HepG2 (cell line): ENCODE data around the gene KRTAP10-10. TPM values are rescaled to one million over a fixed set of nuclear protein-coding genes. Genes with fewer than 3 reads are reported as not detected.

Experiments used
- KLF11 ChIP-seq: IDR thresholded peaks from 2 replicates; pipeline ENCODE4 v1.6.1; 2016; ENCODE audit warnings: missing compliant biosample characterization
- PAX8 ChIP-seq: sonication (generic); formaldehyde crosslinking; IDR thresholded peaks from 2 replicates; pipeline ENCODE4 v1.8.0; 2022; ENCODE audit warnings: mild to moderate bottlenecking, missing genetic modification reagents, borderline replicate concordance
- SOX5 ChIP-seq: IDR thresholded peaks from 2 replicates; pipeline ENCODE4 v1.6.1; 2016; ENCODE audit warnings: borderline replicate concordance
- THAP11 ChIP-seq: IDR thresholded peaks from 2 replicates; pipeline ENCODE4 v1.6.1; 2016; ENCODE audit warnings: missing biosample characterization, missing genetic modification reagents
- ZNF180 ChIP-seq: sonication (generic); formaldehyde crosslinking; IDR thresholded peaks from 2 replicates; pipeline ENCODE4 v1.4.0; 2020; ENCODE audit warnings: low read depth, missing genetic modification reagents, borderline replicate concordance
- ZNF225 ChIP-seq: sonication (generic); formaldehyde crosslinking; IDR thresholded peaks from 2 replicates; pipeline ENCODE4 v1.4.0; 2020; ENCODE audit warnings: mild to moderate bottlenecking, missing genetic modification reagents
- polyA plus RNA-seq, 8 experiments: library from polyadenylated mRNA; depleted of rRNA in 3 of 8; stranded (reverse) in 7 of 8; unstranded in 1 of 8; fragments of >200 nt; fragmentation: Illumina TruSeq in 4 of 8; extraction: Trizol in 4 of 8; gene quantifications; 2 replicates each; pipeline versions ENCODE4 v1.2.1 to v1.2.3, GENCODE V29; 2011 to 2016; ENCODE audit warnings: low read depth in 4 of 8, missing spikeins in 1 of 8, mixed read lengths in 1 of 8; ENCODE audit not compliant: insufficient read depth in 1 of 8
- total RNA-seq, 5 experiments: library from RNA; depleted of rRNA; stranded (reverse); fragments of >200 nt; fragmentation: Illumina TruSeq; extraction: Trizol; gene quantifications; 2 replicates each; pipeline ENCODE4 v1.2.3, GENCODE V29; 2016; ENCODE audit warnings: low read depth in 1 of 5
- TF ChIP-seq, protein P1 (sequence below): sonication (generic); formaldehyde crosslinking; IDR thresholded peaks from 2 replicates; pipeline ENCODE4 v1.9.0; 2021; ENCODE audit warnings: missing genetic modification reagents, borderline replicate concordance
- TF ChIP-seq, protein P2 (sequence below): sonication (generic); formaldehyde crosslinking; IDR thresholded peaks from 2 replicates; pipeline ENCODE4 v1.9.0; 2022; ENCODE audit warnings: missing genetic modification reagents, mild to moderate bottlenecking, borderline replicate concordance
- TF ChIP-seq, protein P3 (sequence below): sonication (generic); formaldehyde crosslinking; IDR thresholded peaks from 2 replicates; pipeline ENCODE4 v1.8.0; 2022; ENCODE audit warnings: mild to moderate bottlenecking, missing genetic modification reagents; ENCODE audit not compliant: insufficient replicate concordance
- TF ChIP-seq, protein P4 (sequence below): IDR thresholded peaks from 2 replicates; pipeline ENCODE4 v1.6.1; 2016; ENCODE audit warnings: missing biosample characterization, missing genetic modification reagents, low read depth

The KRTAP10-10 gene
- total and polyA plus RNA-seq, 2 of the 13 experiments (the other 11 are each of a cell fraction or from before 2014, with no cell fraction given): not detected

DNA sequence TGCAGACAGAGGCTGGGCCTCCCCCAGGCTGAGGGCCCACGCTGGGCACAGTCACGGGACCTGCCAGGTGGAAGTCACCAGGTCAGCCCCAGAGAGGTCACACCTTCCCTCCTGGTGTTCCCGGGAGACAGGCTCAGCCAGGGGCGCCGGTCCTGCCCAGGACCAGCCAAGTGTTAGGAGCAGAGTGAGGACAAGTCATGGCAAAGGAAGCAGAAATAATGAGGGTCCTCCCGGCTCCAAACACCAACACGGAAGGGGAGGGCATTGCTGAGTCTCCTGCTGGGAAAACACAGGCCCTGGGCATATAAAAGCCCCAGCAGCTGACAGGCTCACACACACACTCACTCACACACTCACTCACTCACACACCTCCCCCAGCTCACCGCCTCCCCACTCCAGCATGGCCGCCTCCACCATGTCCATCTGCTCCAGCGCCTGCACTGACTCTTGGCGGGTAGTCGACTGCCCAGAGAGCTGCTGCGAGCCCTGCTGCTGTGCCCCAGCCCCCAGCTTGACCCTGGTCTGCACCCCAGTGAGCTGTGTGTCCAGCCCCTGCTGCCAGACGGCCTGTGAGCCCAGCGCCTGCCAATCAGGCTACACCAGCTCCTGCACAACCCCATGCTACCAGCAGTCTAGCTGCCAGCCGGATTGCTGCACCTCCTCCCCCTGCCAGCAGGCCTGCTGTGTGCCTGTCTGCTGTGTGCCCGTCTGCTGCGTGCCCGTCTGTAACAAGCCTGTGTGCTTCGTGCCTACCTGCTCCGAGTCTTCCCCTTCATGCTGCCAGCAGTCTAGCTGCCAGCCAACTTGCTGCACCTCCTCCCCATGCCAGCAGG lies at the start of gene KRTAP10-10 (continued):
- TF ChIP-seq, protein P1, sequence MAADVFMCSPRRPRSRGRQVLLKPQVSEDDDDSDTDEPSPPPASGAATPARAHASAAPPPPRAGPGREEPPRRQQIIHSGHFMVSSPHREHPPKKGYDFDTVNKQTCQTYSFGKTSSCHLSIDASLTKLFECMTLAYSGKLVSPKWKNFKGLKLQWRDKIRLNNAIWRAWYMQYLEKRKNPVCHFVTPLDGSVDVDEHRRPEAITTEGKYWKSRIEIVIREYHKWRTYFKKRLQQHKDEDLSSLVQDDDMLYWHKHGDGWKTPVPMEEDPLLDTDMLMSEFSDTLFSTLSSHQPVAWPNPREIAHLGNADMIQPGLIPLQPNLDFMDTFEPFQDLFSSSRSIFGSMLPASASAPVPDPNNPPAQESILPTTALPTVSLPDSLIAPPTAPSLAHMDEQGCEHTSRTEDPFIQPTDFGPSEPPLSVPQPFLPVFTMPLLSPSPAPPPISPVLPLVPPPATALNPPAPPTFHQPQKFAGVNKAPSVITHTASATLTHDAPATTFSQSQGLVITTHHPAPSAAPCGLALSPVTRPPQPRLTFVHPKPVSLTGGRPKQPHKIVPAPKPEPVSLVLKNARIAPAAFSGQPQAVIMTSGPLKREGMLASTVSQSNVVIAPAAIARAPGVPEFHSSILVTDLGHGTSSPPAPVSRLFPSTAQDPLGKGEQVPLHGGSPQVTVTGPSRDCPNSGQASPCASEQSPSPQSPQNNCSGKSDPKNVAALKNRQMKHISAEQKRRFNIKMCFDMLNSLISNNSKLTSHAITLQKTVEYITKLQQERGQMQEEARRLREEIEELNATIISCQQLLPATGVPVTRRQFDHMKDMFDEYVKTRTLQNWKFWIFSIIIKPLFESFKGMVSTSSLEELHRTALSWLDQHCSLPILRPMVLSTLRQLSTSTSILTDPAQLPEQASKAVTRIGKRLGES (CRISPR knock-in tag): no peak
- TF ChIP-seq THAP11 (CRISPR knock-in tag) (no peak), ZNF225 (CRISPR knock-in tag) (no peak), SOX5 (CRISPR knock-in tag) (no peak), ZNF180 (CRISPR knock-in tag) (no peak), PAX8 (CRISPR knock-in tag) (no peak), KLF11 (CRISPR knock-in tag) (no peak)
- TF ChIP-seq, protein P2, sequence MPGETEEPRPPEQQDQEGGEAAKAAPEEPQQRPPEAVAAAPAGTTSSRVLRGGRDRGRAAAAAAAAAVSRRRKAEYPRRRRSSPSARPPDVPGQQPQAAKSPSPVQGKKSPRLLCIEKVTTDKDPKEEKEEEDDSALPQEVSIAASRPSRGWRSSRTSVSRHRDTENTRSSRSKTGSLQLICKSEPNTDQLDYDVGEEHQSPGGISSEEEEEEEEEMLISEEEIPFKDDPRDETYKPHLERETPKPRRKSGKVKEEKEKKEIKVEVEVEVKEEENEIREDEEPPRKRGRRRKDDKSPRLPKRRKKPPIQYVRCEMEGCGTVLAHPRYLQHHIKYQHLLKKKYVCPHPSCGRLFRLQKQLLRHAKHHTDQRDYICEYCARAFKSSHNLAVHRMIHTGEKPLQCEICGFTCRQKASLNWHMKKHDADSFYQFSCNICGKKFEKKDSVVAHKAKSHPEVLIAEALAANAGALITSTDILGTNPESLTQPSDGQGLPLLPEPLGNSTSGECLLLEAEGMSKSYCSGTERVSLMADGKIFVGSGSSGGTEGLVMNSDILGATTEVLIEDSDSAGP (CRISPR knock-in tag): no peak
- TF ChIP-seq, protein P3, sequence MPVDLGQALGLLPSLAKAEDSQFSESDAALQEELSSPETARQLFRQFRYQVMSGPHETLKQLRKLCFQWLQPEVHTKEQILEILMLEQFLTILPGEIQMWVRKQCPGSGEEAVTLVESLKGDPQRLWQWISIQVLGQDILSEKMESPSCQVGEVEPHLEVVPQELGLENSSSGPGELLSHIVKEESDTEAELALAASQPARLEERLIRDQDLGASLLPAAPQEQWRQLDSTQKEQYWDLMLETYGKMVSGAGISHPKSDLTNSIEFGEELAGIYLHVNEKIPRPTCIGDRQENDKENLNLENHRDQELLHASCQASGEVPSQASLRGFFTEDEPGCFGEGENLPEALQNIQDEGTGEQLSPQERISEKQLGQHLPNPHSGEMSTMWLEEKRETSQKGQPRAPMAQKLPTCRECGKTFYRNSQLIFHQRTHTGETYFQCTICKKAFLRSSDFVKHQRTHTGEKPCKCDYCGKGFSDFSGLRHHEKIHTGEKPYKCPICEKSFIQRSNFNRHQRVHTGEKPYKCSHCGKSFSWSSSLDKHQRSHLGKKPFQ (CRISPR knock-in tag): no peak
- TF ChIP-seq, protein P4, sequence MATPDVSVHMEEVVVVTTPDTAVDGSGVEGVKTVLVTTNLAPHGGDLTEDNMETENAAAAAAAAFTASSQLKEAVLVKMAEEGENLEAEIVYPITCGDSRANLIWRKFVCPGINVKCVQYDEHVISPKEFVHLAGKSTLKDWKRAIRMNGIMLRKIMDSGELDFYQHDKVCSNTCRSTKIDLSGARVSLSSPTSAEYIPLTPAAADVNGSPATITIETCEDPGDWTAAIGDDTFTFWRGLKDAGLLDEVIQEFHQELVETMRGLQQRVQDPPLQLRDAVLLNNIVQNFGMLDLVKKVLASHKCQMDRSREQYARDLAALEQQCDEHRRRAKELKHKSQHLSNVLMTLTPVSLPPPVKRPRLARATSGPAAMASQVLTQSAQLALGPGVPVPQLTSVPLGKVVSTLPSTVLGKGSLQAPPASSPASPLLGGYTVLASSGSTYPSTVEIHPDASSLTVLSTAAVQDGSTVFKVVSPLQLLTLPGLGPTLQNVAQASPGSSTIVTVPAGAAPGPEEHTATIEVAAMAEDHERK (CRISPR knock-in tag): no peak
